Natural killer cell (primary cell): ENCODE measurements around the gene CYP4B1. TPM values are rescaled to one million over a fixed set of nuclear protein-coding genes. Genes with fewer than 3 reads are reported as not detected.

ENCODE experiments used
- ATAC-seq, 3 donors: fragments of 150-1000 bp in 2 of 3; fragments of 200-7000 bp in 1 of 3; cut with Tn5 transposase; 1 replicate in 1 of 3; 2 replicates in 2 of 3; pipeline ENCODE4 v1.10.0; 2021; ENCODE audit warnings: mild to moderate bottlenecking in 2 of 3, moderate library complexity in 2 of 3
- DNase-seq, 2 donors: peaks; one replicate each; pipeline versions ENCODE4 v3.0.0 to v3.0.0-alpha.2; 2013 to 2021; ENCODE audit warnings: mixed read lengths in 1 of 2
- H3K27ac ChIP-seq: one replicate; pipeline ENCODE4 v1.5.1; 2013; ENCODE audit warnings: mild to moderate bottlenecking, low read length
- H3K27me3 ChIP-seq: one replicate; pipeline ENCODE4 v1.6.1; 2013; ENCODE audit warnings: low read length; ENCODE audit not compliant: control insufficient read depth, insufficient read depth
- H3K36me3 ChIP-seq: one replicate; pipeline ENCODE4 v1.6.1; 2013; ENCODE audit warnings: low read length; ENCODE audit not compliant: control insufficient read depth, insufficient read depth
- H3K4me1 ChIP-seq: one replicate; pipeline ENCODE4 v1.6.1; 2013; ENCODE audit warnings: low read length; ENCODE audit not compliant: control insufficient read depth, insufficient read depth
- H3K4me3 ChIP-seq: one replicate; pipeline ENCODE4 v1.5.1; 2013; ENCODE audit warnings: low read length
- H3K9me3 ChIP-seq: one replicate; pipeline ENCODE4 v1.6.1; 2013; ENCODE audit warnings: low read length; ENCODE audit not compliant: control insufficient read depth, insufficient read depth
- H3K27ac Mint-ChIP-seq, 2 donors: one replicate each; pipeline ENCODE4 v1.8.0; 2022; ENCODE audit warnings: mild to moderate bottlenecking in 2 of 2, mixed read lengths in 2 of 2, moderate library complexity in 1 of 2
- H3K27me3 Mint-ChIP-seq, 2 donors: one replicate each; pipeline ENCODE4 v1.8.0; 2022; ENCODE audit warnings: low read depth in 2 of 2, mixed read lengths in 2 of 2
- H3K36me3 Mint-ChIP-seq: one replicate; pipeline ENCODE4 v1.8.0; 2022; ENCODE audit warnings: mixed read lengths
- H3K4me1 Mint-ChIP-seq, 2 donors: one replicate each; pipeline ENCODE4 v1.8.0; 2022; ENCODE audit warnings: mixed read lengths in 2 of 2
- H3K4me3 Mint-ChIP-seq: one replicate; pipeline ENCODE4 v1.8.0; 2022; ENCODE audit warnings: mild to moderate bottlenecking, moderate library complexity, mixed read lengths
- H3K9me3 Mint-ChIP-seq, 2 donors: one replicate each; pipeline ENCODE4 v1.8.0; 2022; ENCODE audit warnings: mixed read lengths in 2 of 2
- CTCF ChIP-seq: fragments of 200-600 bp; IDR thresholded peaks from one replicate; pipeline ENCODE4 v1.8.0; 2022; ENCODE audit warnings: antibody characterized with exemption
- WGBS: methylation state at CpG from one replicate; pipeline ENCODE4 v1.1.7; 2013; ENCODE audit warnings: missing lambda C conversion rate; ENCODE audit not compliant: insufficient coverage; 5-methylcytosine and 5-hydroxymethylcytosine counted together
- intact Hi-C: fragments of 100-400 bp; cut with micrococcal nuclease; formaldehyde crosslinking; loops from one replicate; pipeline ENCODE4 v1.14.2; 2022
- total RNA-seq, 4 donors: library from RNA; stranded (reverse); fragments of 120-200 nt in 1 of 4; gene quantifications; one replicate each; pipeline versions ENCODE4 v1.2.3 to v1.2.4, GENCODE V29; 2013 to 2022

Gene CYP4B1
- total RNA-seq, 3 donors from 2014 or later (not counting 1 experiment from before 2014, with no cell fraction given) = not detected

GRCh38 chr1:46767649-46768282, 31.1 kb upstream of the CYP4B1 start:
- peaks cover 6% of the 10 kb centered on the region for H3K27me3 ChIP-seq
- no peaks in the 10 kb centered on the region for H3K36me3 ChIP-seq
- H3K9me3 ChIP-seq = peaks cover 25% of the 10 kb centered on the region
- H3K4me1 ChIP-seq = no peaks in the 10 kb centered on the region
- H3K4me1 Mint-ChIP-seq = peaks cover 6 to 7% of the 10 kb centered on the region in 2 donors
- no peak overlapping the region for H3K4me3 Mint-ChIP-seq
- H3K27ac Mint-ChIP-seq = no peak overlapping the region
- no peak for TF ChIP-seq CTCF
- intact Hi-C loops = no loop called here
- DNase-seq = no peak
- no peak overlapping the region for H3K4me3 ChIP-seq
- peaks cover 10 to 31% of the 10 kb centered on the region in 2 donors for H3K27me3 Mint-ChIP-seq
- no peak for ATAC-seq
- peaks cover 4 to 12% of the 10 kb centered on the region in 2 donors for H3K9me3 Mint-ChIP-seq
- WGBS = 81% methylated on average over 4 of the region's 4 CpGs
- H3K36me3 Mint-ChIP-seq = peaks cover 10% of the 10 kb centered on the region
- H3K27ac ChIP-seq = no peak overlapping the region

DNA sequence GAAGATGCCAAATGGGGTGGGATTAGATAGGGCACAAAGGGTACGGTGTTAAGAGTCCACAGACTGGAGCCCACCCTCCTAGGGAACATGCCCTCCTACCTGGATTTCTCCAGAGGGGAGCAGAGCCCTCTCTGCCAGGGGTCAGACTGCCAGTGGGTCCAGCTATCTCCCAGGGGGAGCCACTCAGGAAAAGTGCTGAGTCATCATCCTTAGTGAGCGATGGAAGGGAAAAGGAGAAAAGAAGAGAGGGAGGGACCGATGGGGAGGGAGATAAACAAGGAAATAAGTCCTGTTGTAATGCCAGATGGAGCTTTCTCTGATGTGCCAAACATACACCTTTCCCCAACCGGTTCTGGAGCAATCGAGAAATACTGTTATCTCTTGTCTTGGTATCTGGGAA, 30.4 kb upstream of the CYP4B1 start:
- H3K27me3 Mint-ChIP-seq = peaks cover 6 to 27% of the 10 kb centered on the region in 2 donors

GRCh38 chr1:46769028-46769740, 29.7 kb upstream of the CYP4B1 start:
- ATAC-seq (no peak), DNase-seq (no peak)
- Mint-ChIP-seq H3K36me3 (peaks cover 10% of the 10 kb centered on the region), H3K4me3 (no peak overlapping the region), H3K27me3 (peaks cover 6 to 20% of the 10 kb centered on the region in 2 donors), H3K9me3 (peaks cover 4 to 12% of the 10 kb centered on the region in 2 donors), H3K4me1 (peaks cover 7 to 8% of the 10 kb centered on the region in 2 donors), H3K27ac (no peak overlapping the region)
- Histone ChIP-seq H3K36me3 (no peaks in the 10 kb centered on the region), H3K27ac (no peak overlapping the region), H3K27me3 (peaks cover 3% of the 10 kb centered on the region), H3K4me3 (no peak overlapping the region), H3K9me3 (peaks cover 24% of the 10 kb centered on the region), H3K4me1 (no peaks in the 10 kb centered on the region)
- intact Hi-C loops = no loop called here
- TF ChIP-seq CTCF = no peak

More for the DNA sequence above, 30.4 kb upstream of the CYP4B1 start:
- Mint-ChIP-seq H3K4me3 (no peak overlapping the region), H3K4me1 (peaks cover 7 to 8% of the 10 kb centered on the region in 2 donors), H3K9me3 (peaks cover 4 to 12% of the 10 kb centered on the region in 2 donors), H3K27ac (no peak overlapping the region), H3K36me3 (peaks cover 10% of the 10 kb centered on the region)
- Histone ChIP-seq H3K4me3 (no peak overlapping the region), H3K27me3 (peaks cover 3% of the 10 kb centered on the region), H3K9me3 (peaks cover 24% of the 10 kb centered on the region), H3K36me3 (no peaks in the 10 kb centered on the region), H3K27ac (no peak overlapping the region), H3K4me1 (no peaks in the 10 kb centered on the region)
- 98% methylated on average over 5 of the region's 5 CpGs for WGBS
- no peak for TF ChIP-seq CTCF
- no peak for DNase-seq
- ATAC-seq = no peak
- intact Hi-C loops = no loop called here
